Measurements from ENCODE around the gene CCBE1. TPM values are rescaled to one million over a fixed set of nuclear protein-coding genes. Genes with fewer than 3 reads are reported as not detected.

The CCBE1 gene
- total and polyA plus RNA-seq, 2 donors: 0.33 to 0.62 TPM

GRCh38 chr18:59616501-59616900 is 80.7 kb downstream of the CCBE1 start:
- H3K4me3 ChIP-seq (ENCODE audit: low read length in 2 of 2): no peak overlapping the region
- no peaks in the 10 kb centered on the region for H3K9me3 ChIP-seq (ENCODE audit: control insufficient read depth in 2 of 2, insufficient read depth in 1 of 2, low read length in 1 of 2)
- no peak overlapping the region for H3K27ac ChIP-seq (ENCODE audit: low read depth in 1 of 2, low read length in 1 of 2)
- H3K27me3 ChIP-seq (ENCODE audit: control insufficient read depth in 2 of 2, insufficient read depth in 1 of 2, low read length in 1 of 2): no peaks in the 10 kb centered on the region
- H3K4me1 ChIP-seq (ENCODE audit: control insufficient read depth in 2 of 2, insufficient read depth in 2 of 2, low read length in 2 of 2): no peaks in the 10 kb centered on the region
- no peak for DNase-seq (ENCODE audit: low read depth in 6 of 9, low spot score in 9 of 9)
- no peaks in the 10 kb centered on the region for H3K36me3 ChIP-seq (ENCODE audit: control insufficient read depth in 2 of 2, insufficient read depth in 2 of 2, low read length in 1 of 2)
- 92% methylated on average over 6 of the region's 6 CpGs for WGBS

GRCh38 chr18:59613903-59614302 is 83.3 kb downstream of the CCBE1 start:
- H3K4me3 ChIP-seq (ENCODE audit: low read length in 2 of 2): no peak overlapping the region

GRCh38 chr18:59612381-59612780 is 84.8 kb downstream of the CCBE1 start:
- no peaks in the 10 kb centered on the region for H3K4me1 ChIP-seq (ENCODE audit: control insufficient read depth in 2 of 2, insufficient read depth in 2 of 2, low read length in 2 of 2)
- WGBS: 97% methylated on average over 1 of the region's 1 CpG
- no peak overlapping the region for H3K4me3 ChIP-seq (ENCODE audit: low read length in 2 of 2)
- no peak for DNase-seq (ENCODE audit: low read depth in 6 of 9, low spot score in 9 of 9)
- H3K9me3 ChIP-seq (ENCODE audit: control insufficient read depth in 2 of 2, insufficient read depth in 1 of 2, low read length in 1 of 2): no peaks in the 10 kb centered on the region
- no peaks in the 10 kb centered on the region for H3K27me3 ChIP-seq (ENCODE audit: control insufficient read depth in 2 of 2, insufficient read depth in 1 of 2, low read length in 1 of 2)
- H3K27ac ChIP-seq (ENCODE audit: low read depth in 1 of 2, low read length in 1 of 2): no peak overlapping the region
- no peaks in the 10 kb centered on the region for H3K36me3 ChIP-seq (ENCODE audit: control insufficient read depth in 2 of 2, insufficient read depth in 2 of 2, low read length in 1 of 2)

More at GRCh38 chr18:59613903-59614302, 83.3 kb downstream of the CCBE1 start:
- DNase-seq (ENCODE audit: low read depth in 6 of 9, low spot score in 9 of 9): no peak
- Histone ChIP-seq H3K9me3 (ENCODE audit: control insufficient read depth in 2 of 2, insufficient read depth in 1 of 2, low read length in 1 of 2) (no peaks in the 10 kb centered on the region), H3K4me1 (ENCODE audit: control insufficient read depth in 2 of 2, insufficient read depth in 2 of 2, low read length in 2 of 2) (no peaks in the 10 kb centered on the region), H3K36me3 (ENCODE audit: control insufficient read depth in 2 of 2, insufficient read depth in 2 of 2, low read length in 1 of 2) (no peaks in the 10 kb centered on the region), H3K27ac (ENCODE audit: low read depth in 1 of 2, low read length in 1 of 2) (no peak overlapping the region), H3K27me3 (ENCODE audit: control insufficient read depth in 2 of 2, insufficient read depth in 1 of 2, low read length in 1 of 2) (no peaks in the 10 kb centered on the region)
- 97% methylated on average over 12 of the region's 12 CpGs for WGBS

GRCh38 chr18:59610546-59611140 is 86.6 kb downstream of the CCBE1 start:
- Histone ChIP-seq H3K27ac (ENCODE audit: low read depth in 1 of 2, low read length in 1 of 2) (no peak overlapping the region), H3K4me1 (ENCODE audit: control insufficient read depth in 2 of 2, insufficient read depth in 2 of 2, low read length in 2 of 2) (no peaks in the 10 kb centered on the region), H3K4me3 (ENCODE audit: low read length in 2 of 2) (no peak overlapping the region), H3K9me3 (ENCODE audit: control insufficient read depth in 2 of 2, insufficient read depth in 1 of 2, low read length in 1 of 2) (no peaks in the 10 kb centered on the region), H3K36me3 (ENCODE audit: control insufficient read depth in 2 of 2, insufficient read depth in 2 of 2, low read length in 1 of 2) (no peaks in the 10 kb centered on the region), H3K27me3 (ENCODE audit: control insufficient read depth in 2 of 2, insufficient read depth in 1 of 2, low read length in 1 of 2) (no peaks in the 10 kb centered on the region)
- 89% methylated on average over 5 of the region's 5 CpGs for WGBS
- no peak for DNase-seq (ENCODE audit: low read depth in 6 of 9, low spot score in 9 of 9)

- Histone ChIP-seq H3K4me3 (ENCODE audit: low read length in 2 of 2) (no peak overlapping the region), H3K27ac (ENCODE audit: low read depth in 1 of 2, low read length in 1 of 2) (no peak overlapping the region), H3K27me3 (ENCODE audit: control insufficient read depth in 2 of 2, insufficient read depth in 1 of 2, low read length in 1 of 2) (no peaks in the 10 kb centered on the region), H3K4me1 (ENCODE audit: control insufficient read depth in 2 of 2, insufficient read depth in 2 of 2, low read length in 2 of 2) (no peaks in the 10 kb centered on the region), H3K36me3 (ENCODE audit: control insufficient read depth in 2 of 2, insufficient read depth in 2 of 2, low read length in 1 of 2) (no peaks in the 10 kb centered on the region), H3K9me3 (ENCODE audit: control insufficient read depth in 2 of 2, insufficient read depth in 1 of 2, low read length in 1 of 2) (no peaks in the 10 kb centered on the region)
- no peak for DNase-seq (ENCODE audit: low read depth in 6 of 9, low spot score in 9 of 9)
Measured at GRCh38 chr18:59609654-59610053, 87.6 kb downstream of the CCBE1 start.

GRCh38 chr18:59607471-59607870 is 89.8 kb downstream of the CCBE1 start:
- Histone ChIP-seq H3K27me3 (ENCODE audit: control insufficient read depth in 2 of 2, insufficient read depth in 1 of 2, low read length in 1 of 2) (no peaks in the 10 kb centered on the region), H3K36me3 (ENCODE audit: control insufficient read depth in 2 of 2, insufficient read depth in 2 of 2, low read length in 1 of 2) (no peaks in the 10 kb centered on the region), H3K27ac (ENCODE audit: low read depth in 1 of 2, low read length in 1 of 2) (no peak overlapping the region), H3K4me1 (ENCODE audit: control insufficient read depth in 2 of 2, insufficient read depth in 2 of 2, low read length in 2 of 2) (no peaks in the 10 kb centered on the region), H3K9me3 (ENCODE audit: control insufficient read depth in 2 of 2, insufficient read depth in 1 of 2, low read length in 1 of 2) (no peaks in the 10 kb centered on the region), H3K4me3 (ENCODE audit: low read length in 2 of 2) (no peak overlapping the region)
- 96% methylated on average over 7 of the region's 7 CpGs for WGBS
- no peak for DNase-seq (ENCODE audit: low read depth in 6 of 9, low spot score in 9 of 9)

GRCh38 chr18:59607078-59607379 is 90.2 kb downstream of the CCBE1 start:
- H3K4me1 ChIP-seq (ENCODE audit: control insufficient read depth in 2 of 2, insufficient read depth in 2 of 2, low read length in 2 of 2): no peaks in the 10 kb centered on the region
- 95% methylated on average over 1 of the region's 1 CpG for WGBS
- no peaks in the 10 kb centered on the region for H3K9me3 ChIP-seq (ENCODE audit: control insufficient read depth in 2 of 2, insufficient read depth in 1 of 2, low read length in 1 of 2)
- DNase-seq (ENCODE audit: low read depth in 6 of 9, low spot score in 9 of 9): no peak
- no peak overlapping the region for H3K27ac ChIP-seq (ENCODE audit: low read depth in 1 of 2, low read length in 1 of 2)
- H3K27me3 ChIP-seq (ENCODE audit: control insufficient read depth in 2 of 2, insufficient read depth in 1 of 2, low read length in 1 of 2): no peaks in the 10 kb centered on the region
- no peak overlapping the region for H3K4me3 ChIP-seq (ENCODE audit: low read length in 2 of 2)
- H3K36me3 ChIP-seq (ENCODE audit: control insufficient read depth in 2 of 2, insufficient read depth in 2 of 2, low read length in 1 of 2): no peaks in the 10 kb centered on the region

GRCh38 chr18:59606193-59607077 is 90.8 kb downstream of the CCBE1 start:
- H3K27me3 ChIP-seq (ENCODE audit: control insufficient read depth in 2 of 2, insufficient read depth in 1 of 2, low read length in 1 of 2): no peaks in the 10 kb centered on the region
- H3K4me1 ChIP-seq (ENCODE audit: control insufficient read depth in 2 of 2, insufficient read depth in 2 of 2, low read length in 2 of 2): no peaks in the 10 kb centered on the region
- H3K36me3 ChIP-seq (ENCODE audit: control insufficient read depth in 2 of 2, insufficient read depth in 2 of 2, low read length in 1 of 2): no peaks in the 10 kb centered on the region
- no peak for DNase-seq (ENCODE audit: low read depth in 6 of 9, low spot score in 9 of 9)
- no peak overlapping the region for H3K4me3 ChIP-seq (ENCODE audit: low read length in 2 of 2)
- no peak overlapping the region for H3K27ac ChIP-seq (ENCODE audit: low read depth in 1 of 2, low read length in 1 of 2)
- WGBS: 94% methylated on average over 13 of the region's 13 CpGs
- no peaks in the 10 kb centered on the region for H3K9me3 ChIP-seq (ENCODE audit: control insufficient read depth in 2 of 2, insufficient read depth in 1 of 2, low read length in 1 of 2)

GRCh38 chr18:59605633-59606192 is 91.5 kb downstream of the CCBE1 start:
- WGBS: 96% methylated on average over 13 of the region's 13 CpGs
- H3K4me3 ChIP-seq (ENCODE audit: low read length in 2 of 2): no peak overlapping the region
- H3K36me3 ChIP-seq (ENCODE audit: control insufficient read depth in 2 of 2, insufficient read depth in 2 of 2, low read length in 1 of 2): no peaks in the 10 kb centered on the region
- H3K9me3 ChIP-seq (ENCODE audit: control insufficient read depth in 2 of 2, insufficient read depth in 1 of 2, low read length in 1 of 2): no peaks in the 10 kb centered on the region
- no peaks in the 10 kb centered on the region for H3K4me1 ChIP-seq (ENCODE audit: control insufficient read depth in 2 of 2, insufficient read depth in 2 of 2, low read length in 2 of 2)
- DNase-seq (ENCODE audit: low read depth in 6 of 9, low spot score in 9 of 9): no peak
- H3K27me3 ChIP-seq (ENCODE audit: control insufficient read depth in 2 of 2, insufficient read depth in 1 of 2, low read length in 1 of 2): no peaks in the 10 kb centered on the region
- H3K27ac ChIP-seq (ENCODE audit: low read depth in 1 of 2, low read length in 1 of 2): no peak overlapping the region
